HCT116 (cell line): ENCODE measurements around the gene TBPL1. TPM values are rescaled to one million over a fixed set of nuclear protein-coding genes. Genes with fewer than 3 reads are reported as not detected.

Experiments used
- ATAC-seq: fragments of 200-7000 bp; cut with Tn5 transposase; 2 replicates; pipeline ENCODE4 v1.9.1; 2020; ENCODE audit warnings: mild to moderate bottlenecking, moderate library complexity
- BruUV-seq: library from RNA; stranded (reverse); fragments of 400-500 nt; replicated peaks from 2 replicates; lab custom pipeline; 2021; lab: Mats Ljungman, UMichigan
- CTCF ChIA-PET: fragments of 300-600 bp; sonication (Branson Sonifier 250); formaldehyde crosslinking; loops from one replicate; lab custom pipeline; 2021; ENCODE audit warnings: antibody characterized with exemption; lab: Charles Lee
- POLR2A ChIA-PET: fragments of 300-600, 350-600 bp; sonication (Branson Sonifier 250); formaldehyde crosslinking; loops from one replicate; lab custom pipeline; 2021; ENCODE audit warnings: antibody characterized with exemption; lab: Charles Lee
- RAD21 ChIA-PET, 2 experiments: fragments of 300-600 bp; sonication (Branson Sonifier 250); formaldehyde crosslinking; loops; one replicate each; lab custom pipeline; 2023; ENCODE audit warnings: low total read pairs in 2 of 2; ENCODE audit not compliant: uncharacterized antibody in 2 of 2, unreplicated experiment in 2 of 2, low non-redundant PET in 1 of 2; lab: Charles Lee
- DNase-seq: peaks from one replicate; pipeline ENCODE4 v3.0.0-alpha.2; 2010; ENCODE audit warnings: low read depth, low spot score
- H2AFZ ChIP-seq: fragments of 200-600 bp; shearing (Covaris generic), sonication (generic); 2 replicates; pipeline ENCODE4 v1.6.1; 2017; ENCODE audit warnings: low read depth, mixed run types, mixed read lengths, antibody characterized with exemption, low read length; ENCODE audit not compliant: poor library complexity, severe bottlenecking
- H3K27ac ChIP-seq: 2 replicates; pipeline ENCODE4 v1.5.1; 2012; ENCODE audit warnings: low read depth, low read length
- H3K27me3 ChIP-seq: fragments of 200-600 bp; sonication (generic); 2 replicates; pipeline ENCODE4 v1.6.1; 2016; ENCODE audit warnings: mixed run types, low read length, mixed read lengths; ENCODE audit not compliant: insufficient read depth
- H3K36me3 ChIP-seq, 2 experiments: fragments of 200-500 bp in 1 of 2; fragments of 200-600 bp in 1 of 2; sonication (Bioruptor generic) in 1 of 2; sonication (generic) in 1 of 2; 2 replicates each; pipeline versions ENCODE4 v1.5.1 to v1.6.1; 2014 to 2016; ENCODE audit warnings: low read length in 2 of 2, inconsistent platforms in 1 of 2, mixed read lengths in 1 of 2, mixed run types in 1 of 2; ENCODE audit not compliant: insufficient read depth in 2 of 2, control insufficient read depth in 1 of 2
- H3K4me1 ChIP-seq, 2 experiments: fragments of 200-600 bp in 1 of 2; sonication (generic) in 1 of 2; 2 replicates each; pipeline versions ENCODE4 v1.5.1 to v1.6.1; 2012 to 2017; ENCODE audit warnings: low read length in 2 of 2, inconsistent platforms in 1 of 2, mild to moderate bottlenecking in 1 of 2, mixed read lengths in 1 of 2, mixed run types in 1 of 2, moderate library complexity in 1 of 2; ENCODE audit not compliant: insufficient read depth in 2 of 2, control insufficient read depth in 1 of 2
- H3K4me2 ChIP-seq: fragments of 200-600 bp; sonication (generic); 2 replicates; pipeline ENCODE4 v1.6.1; 2017; ENCODE audit warnings: mixed run types, low read length, mixed read lengths
- H3K4me3 ChIP-seq, 2 experiments: fragments of 200-600 bp in 1 of 2; sonication (generic) in 1 of 2; replicated peaks in 1 of 2; 2 replicates each; pipeline ENCODE4 v1.5.1; 2011 to 2016; ENCODE audit warnings: low read length in 2 of 2, control low read depth in 1 of 2, low read depth in 1 of 2, mild to moderate bottlenecking in 1 of 2, mixed read lengths in 1 of 2, mixed run types in 1 of 2
- H3K79me2 ChIP-seq: fragments of 200-600 bp; sonication (generic); 2 replicates; pipeline ENCODE4 v1.6.1; 2017; ENCODE audit warnings: mild to moderate bottlenecking, mixed run types, low read length, moderate library complexity, mixed read lengths; ENCODE audit not compliant: insufficient read depth
- H3K9ac ChIP-seq: fragments of 200-600 bp; sonication (generic); 2 replicates; pipeline ENCODE4 v1.6.1; 2016; ENCODE audit warnings: low read length, mixed read lengths
- H3K9me2 ChIP-seq: fragments of 200-600 bp; sonication (generic), shearing (Covaris generic); 2 replicates; pipeline ENCODE4 v1.6.1; 2017; ENCODE audit warnings: mixed run types, mild to moderate bottlenecking, moderate library complexity; ENCODE audit not compliant: insufficient read depth
- H3K9me3 ChIP-seq, 2 experiments: fragments of 200-500 bp in 1 of 2; fragments of 200-600 bp in 1 of 2; sonication (Bioruptor generic) in 1 of 2; sonication (generic) in 1 of 2; 2 replicates each; pipeline ENCODE4 v1.6.1; 2014 to 2017; ENCODE audit warnings: low read length in 2 of 2, mixed read lengths in 2 of 2, inconsistent platforms in 1 of 2, low read depth in 1 of 2, mild to moderate bottlenecking in 1 of 2, mixed run types in 1 of 2, moderate library complexity in 1 of 2; ENCODE audit not compliant: control insufficient read depth in 1 of 2, insufficient read depth in 1 of 2
- H4K20me1 ChIP-seq: fragments of 200-600 bp; sonication (generic), shearing (Covaris generic); 2 replicates; pipeline ENCODE4 v1.6.1; 2017; ENCODE audit warnings: mixed run types, mild to moderate bottlenecking, moderate library complexity; ENCODE audit not compliant: insufficient read depth
- ATF3 ChIP-seq: IDR thresholded peaks from 2 replicates; pipeline ENCODE4 v1.6.1; 2012
- CTCF ChIP-seq, 3 experiments: fragments of 200-600 bp in 1 of 3; sonication (generic) in 1 of 3; IDR thresholded peaks in 2 of 3; conservative IDR thresholded peaks in 1 of 3; 2 replicates each; pipeline ENCODE4 v1.5.1; 2012 to 2017; ENCODE audit warnings: low read depth in 2 of 3, low read length in 2 of 3, antibody characterized with exemption in 1 of 3, borderline replicate concordance in 1 of 3, control low read depth in 1 of 3, mild to moderate bottlenecking in 1 of 3, mixed read lengths in 1 of 3, mixed run types in 1 of 3, moderate library complexity in 1 of 3; ENCODE audit not compliant: insufficient read depth in 1 of 3
- MAX ChIP-seq: IDR thresholded peaks from 2 replicates; pipeline ENCODE4 v1.6.1; 2012
- POLR2A ChIP-seq: IDR thresholded peaks from 2 replicates; pipeline ENCODE4 v1.7.0; 2011; ENCODE audit warnings: borderline replicate concordance; ENCODE audit not compliant: insufficient read depth, insufficient read length; ENCODE audit errors: extremely low read depth
- POLR2AphosphoS5 ChIP-seq: IDR thresholded peaks from 2 replicates; pipeline ENCODE4 v1.6.1; 2011; ENCODE audit warnings: mild to moderate bottlenecking, low read depth, low read length, moderate library complexity
- REST ChIP-seq: IDR thresholded peaks from 2 replicates; pipeline ENCODE4 v1.6.1; 2012; ENCODE audit warnings: low read depth
- ZBTB33 ChIP-seq: IDR thresholded peaks from 2 replicates; pipeline ENCODE4 v1.6.1; 2011; ENCODE audit warnings: mild to moderate bottlenecking, low read length, moderate library complexity; ENCODE audit not compliant: insufficient replicate concordance; ENCODE audit errors: extremely low read depth
- intact Hi-C: fragments of 100-400 bp; cut with micrococcal nuclease; formaldehyde crosslinking; loops from 2 replicates; pipeline ENCODE4 v1.10.0; 2022
- total RNA-seq: library from RNA; stranded (reverse); gene quantifications from one replicate; pipeline ENCODE4 v1.2.1, GENCODE V29; 2021; ENCODE audit not compliant: unreplicated experiment

The TBPL1 gene
- total RNA-seq, 1 experiment from 2014 or later, result 34.9 TPM

- H3K4me3 ChIP-seq, result no peak overlapping the region
- H3K79me2 ChIP-seq, result no peaks in the 10 kb centered on the region
- POLR2A ChIA-PET, result no interaction called here
- H4K20me1 ChIP-seq, result no peaks in the 10 kb centered on the region
- no peaks in the 10 kb centered on the region for H3K9me2 ChIP-seq
- no peaks in the 10 kb centered on the region for H3K27me3 ChIP-seq
- no peak overlapping the region for H3K4me2 ChIP-seq
- H3K27ac ChIP-seq, result no peak overlapping the region
- ATAC-seq (no peak), DNase-seq (no peak)
- H2AFZ ChIP-seq, result no peak overlapping the region
- CTCF ChIA-PET, result no interaction called here
- TF ChIP-seq REST (no peak), POLR2AphosphoS5 (no peak), ZBTB33 (no peak), POLR2A (no peak), MAX (no peak), CTCF (IDR thresholded peaks at IDR 0.05 in 2 of 3, conservative IDR thresholded peaks at IDR 0.05 in 1 of 3; ENCODE audit: borderline replicate concordance in 1 of 3, insufficient read depth in 1 of 3, low read depth in 2 of 3, low read length in 2 of 3) (no peak), ATF3 (no peak)
- H3K9ac ChIP-seq, result no peak overlapping the region
- BruUV-seq, result no TSS peak
- RAD21 ChIA-PET, result no interaction called here
- intact Hi-C loops, result no loop called here
- H3K9me3 ChIP-seq, result no peaks in the 10 kb centered on the region
- H3K36me3 ChIP-seq, result no peaks in the 10 kb centered on the region
- H3K4me1 ChIP-seq, result no peaks in the 10 kb centered on the region
These were observed 15.1 kb upstream of the TBPL1 start for GRCh38 chr6:133937909-133938308.
